Lower leg skin (tissue), 3 donors: Measurements from ENCODE around the gene LRP1B.

Source experiments
- CTCF ChIP-seq, 3 donors: fragments of 450-650 bp; IDR thresholded peaks; one replicate each; pipeline ENCODE4 v1.5.1; 2016; ENCODE audit warnings: antibody characterized with exemption in 3 of 3, mild to moderate bottlenecking in 3 of 3, moderate library complexity in 2 of 3
- POLR2A ChIP-seq, 2 donors: fragments of 450-650 bp; IDR thresholded peaks; one replicate each; pipeline ENCODE4 v1.6.1; 2016 to 2017; ENCODE audit warnings: antibody characterized with exemption in 2 of 2, mild to moderate bottlenecking in 1 of 2, moderate library complexity in 1 of 2

- TF ChIP-seq CTCF (IDR thresholded peaks at IDR 0.05) (no peak), POLR2A (IDR thresholded peaks at IDR 0.05) (no peak)
These were observed 1267.1 kb downstream of the LRP1B start for GRCh38 chr2:140863713-140864112.
